A549 (cell line): ENCODE results near the gene PLCB1.

ENCODE experiments used
- CHD2 ChIP-seq: fragments of 150-350 bp; IDR thresholded peaks from 2 replicates; pipeline ENCODE4 v1.6.1; 2014; ENCODE audit warnings: low read length; ENCODE audit not compliant: partially characterized antibody
- CHD4 ChIP-seq: fragments of 200-600 bp; sonication (generic); IDR thresholded peaks from 2 replicates; pipeline ENCODE4 v1.6.1; 2016; ENCODE audit warnings: antibody characterized with exemption, mild to moderate bottlenecking, borderline replicate concordance
- CTCF ChIP-seq: fragments of >200 bp; sonication (Bioruptor Twin); formaldehyde crosslinking; IDR thresholded peaks from 3 replicates; pipeline ENCODE4 v1.5.1; 2016
- MAFK ChIP-seq: fragments of 450-650 bp; IDR thresholded peaks from 2 replicates; pipeline ENCODE4 v1.6.1; 2014; ENCODE audit not compliant: partially characterized antibody
- MAX ChIP-seq: IDR thresholded peaks from 2 replicates; pipeline ENCODE4 v1.6.1; 2012
- MYC ChIP-seq: IDR thresholded peaks from 2 replicates; pipeline ENCODE4 v1.6.1; 2012; ENCODE audit warnings: mild to moderate bottlenecking, inconsistent platforms, low read length, improper control_type of control experiment, borderline replicate concordance
- POLR2A ChIP-seq: IDR thresholded peaks from 2 replicates; pipeline ENCODE4 v1.6.1; 2012; ENCODE audit warnings: mild to moderate bottlenecking, low read length
- RAD21 ChIP-seq, 2 experiments: fragments of >200 bp in 1 of 2; sonication (Bioruptor Twin) in 1 of 2; formaldehyde crosslinking in 1 of 2; IDR thresholded peaks in 1 of 2; conservative IDR thresholded peaks in 1 of 2; 2 replicates in 1 of 2; 3 replicates in 1 of 2; pipeline ENCODE4 v1.6.1; 2012 to 2018; ENCODE audit warnings: inconsistent platforms in 1 of 2
- RNF2 ChIP-seq: fragments of 200-600 bp; sonication (generic); IDR thresholded peaks from 2 replicates; pipeline ENCODE4 v1.6.1; 2016; ENCODE audit warnings: low read depth, mild to moderate bottlenecking, antibody characterized with exemption, moderate library complexity, borderline replicate concordance
- TF ChIP-seq, protein P1 (sequence below): fragments of 200-600 bp; sonication (generic); IDR thresholded peaks from 2 replicates; pipeline ENCODE4 v1.6.1; 2016; ENCODE audit warnings: antibody characterized with exemption, mild to moderate bottlenecking, moderate library complexity
- TF ChIP-seq, protein P2 (sequence below): IDR thresholded peaks from 2 replicates; pipeline ENCODE4 v1.6.1; 2012

GRCh38 chr20:8714206-8714605 lies 582.1 kb downstream of the PLCB1 start:
- TF ChIP-seq CHD4, result no peak
- no peak for TF ChIP-seq CTCF
- no peak for TF ChIP-seq MYC
- no peak for TF ChIP-seq POLR2A
- no peak for TF ChIP-seq RAD21 (conservative IDR thresholded peaks at IDR 0.05 in 1 of 2, IDR thresholded peaks at IDR 0.05 in 1 of 2)
- TF ChIP-seq, protein P1, sequence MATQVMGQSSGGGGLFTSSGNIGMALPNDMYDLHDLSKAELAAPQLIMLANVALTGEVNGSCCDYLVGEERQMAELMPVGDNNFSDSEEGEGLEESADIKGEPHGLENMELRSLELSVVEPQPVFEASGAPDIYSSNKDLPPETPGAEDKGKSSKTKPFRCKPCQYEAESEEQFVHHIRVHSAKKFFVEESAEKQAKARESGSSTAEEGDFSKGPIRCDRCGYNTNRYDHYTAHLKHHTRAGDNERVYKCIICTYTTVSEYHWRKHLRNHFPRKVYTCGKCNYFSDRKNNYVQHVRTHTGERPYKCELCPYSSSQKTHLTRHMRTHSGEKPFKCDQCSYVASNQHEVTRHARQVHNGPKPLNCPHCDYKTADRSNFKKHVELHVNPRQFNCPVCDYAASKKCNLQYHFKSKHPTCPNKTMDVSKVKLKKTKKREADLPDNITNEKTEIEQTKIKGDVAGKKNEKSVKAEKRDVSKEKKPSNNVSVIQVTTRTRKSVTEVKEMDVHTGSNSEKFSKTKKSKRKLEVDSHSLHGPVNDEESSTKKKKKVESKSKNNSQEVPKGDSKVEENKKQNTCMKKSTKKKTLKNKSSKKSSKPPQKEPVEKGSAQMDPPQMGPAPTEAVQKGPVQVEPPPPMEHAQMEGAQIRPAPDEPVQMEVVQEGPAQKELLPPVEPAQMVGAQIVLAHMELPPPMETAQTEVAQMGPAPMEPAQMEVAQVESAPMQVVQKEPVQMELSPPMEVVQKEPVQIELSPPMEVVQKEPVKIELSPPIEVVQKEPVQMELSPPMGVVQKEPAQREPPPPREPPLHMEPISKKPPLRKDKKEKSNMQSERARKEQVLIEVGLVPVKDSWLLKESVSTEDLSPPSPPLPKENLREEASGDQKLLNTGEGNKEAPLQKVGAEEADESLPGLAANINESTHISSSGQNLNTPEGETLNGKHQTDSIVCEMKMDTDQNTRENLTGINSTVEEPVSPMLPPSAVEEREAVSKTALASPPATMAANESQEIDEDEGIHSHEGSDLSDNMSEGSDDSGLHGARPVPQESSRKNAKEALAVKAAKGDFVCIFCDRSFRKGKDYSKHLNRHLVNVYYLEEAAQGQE, result no peak
- TF ChIP-seq MAX, result no peak
- TF ChIP-seq RNF2, result no peak
- TF ChIP-seq, protein P2, sequence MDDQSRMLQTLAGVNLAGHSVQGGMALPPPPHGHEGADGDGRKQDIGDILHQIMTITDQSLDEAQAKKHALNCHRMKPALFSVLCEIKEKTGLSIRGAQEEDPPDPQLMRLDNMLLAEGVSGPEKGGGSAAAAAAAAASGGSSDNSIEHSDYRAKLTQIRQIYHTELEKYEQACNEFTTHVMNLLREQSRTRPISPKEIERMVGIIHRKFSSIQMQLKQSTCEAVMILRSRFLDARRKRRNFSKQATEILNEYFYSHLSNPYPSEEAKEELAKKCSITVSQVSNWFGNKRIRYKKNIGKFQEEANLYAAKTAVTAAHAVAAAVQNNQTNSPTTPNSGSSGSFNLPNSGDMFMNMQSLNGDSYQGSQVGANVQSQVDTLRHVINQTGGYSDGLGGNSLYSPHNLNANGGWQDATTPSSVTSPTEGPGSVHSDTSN, result no peak
- TF ChIP-seq CHD2, result no peak
- no peak for TF ChIP-seq MAFK
